ENCODE data around the gene SCYL1.

The SCYL1 gene

DNA sequence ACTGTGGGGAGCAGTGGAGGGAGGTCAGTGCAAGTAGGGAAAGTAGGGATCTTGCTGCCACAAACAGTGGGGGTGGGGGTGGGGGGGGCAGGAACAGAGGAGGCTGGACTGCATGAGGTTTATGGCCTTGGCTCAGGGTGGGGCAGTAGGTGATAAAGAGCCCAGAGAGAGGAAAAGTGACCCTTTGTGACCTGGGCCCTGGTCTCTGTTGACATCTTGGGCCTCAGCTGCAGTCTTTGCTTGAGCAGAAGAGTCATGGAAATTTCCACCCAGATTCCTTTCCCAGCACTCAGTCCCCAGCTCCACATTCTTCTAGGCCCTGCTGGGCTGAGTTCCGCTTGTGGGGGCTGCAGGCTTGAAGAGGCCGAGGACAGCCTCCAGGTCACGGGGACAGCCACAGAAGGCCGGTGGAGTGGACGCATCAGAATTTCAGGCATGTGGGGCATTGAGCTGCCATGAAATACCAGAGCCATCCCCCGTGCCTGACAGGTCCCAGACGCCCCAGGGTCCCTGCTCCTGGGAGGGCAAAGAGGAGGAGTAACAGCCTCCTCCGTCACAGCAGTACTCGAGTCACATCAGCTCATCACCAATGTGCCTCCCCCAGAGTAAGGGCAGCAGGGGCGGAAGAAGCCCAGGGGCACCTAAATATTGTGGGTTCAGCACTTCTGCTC is 35.7 kb upstream of the SCYL1 start:
- no peak for DNase-seq (ENCODE audit: low spot score in 2 of 2)
- no peak for ATAC-seq (replicated peaks; ENCODE audit: extremely low read depth, poor library complexity, severe bottlenecking)
- H3K27ac Mint-ChIP-seq (ENCODE audit: low read depth): no peak overlapping the region
- H3K9me3 Mint-ChIP-seq: no peaks in the 10 kb centered on the region
- peaks cover 2% of the 10 kb centered on the region for H3K36me3 Mint-ChIP-seq (ENCODE audit: insufficient read depth)
- H3K4me3 Mint-ChIP-seq: no peak overlapping the region
- no peaks in the 10 kb centered on the region for H3K27me3 Mint-ChIP-seq
- peaks cover 13% of the 10 kb centered on the region for H3K4me1 Mint-ChIP-seq

DNA sequence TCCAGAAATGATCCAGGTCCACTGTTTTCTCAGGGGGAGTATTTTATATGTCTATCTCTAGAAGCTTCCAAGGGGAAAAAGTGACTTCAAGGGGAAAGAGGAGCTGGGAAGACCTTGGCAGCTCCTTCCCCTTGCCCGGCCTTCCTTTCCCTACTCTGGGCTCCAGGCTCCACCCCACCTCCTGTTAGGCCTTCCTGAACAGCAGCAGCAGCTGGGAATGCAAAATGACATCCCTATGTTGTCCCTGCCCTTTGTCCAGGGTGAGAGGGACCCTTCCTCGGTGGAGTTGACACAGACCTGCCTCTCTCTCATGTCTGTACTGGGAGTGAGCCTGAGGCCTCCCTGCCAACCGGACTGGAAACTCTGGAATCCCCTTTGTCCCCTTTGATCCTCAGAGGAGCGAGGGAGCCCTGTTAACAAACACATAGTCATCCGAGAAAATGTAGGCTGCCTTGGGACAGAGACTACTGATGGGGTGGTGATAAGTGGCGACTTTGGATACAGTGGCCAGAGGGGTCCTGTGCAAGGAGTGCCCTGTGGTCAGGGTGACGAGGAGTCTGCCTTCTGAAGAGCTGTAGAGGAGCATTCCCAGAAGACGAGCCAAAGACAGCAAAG is 35.1 kb upstream of the SCYL1 start:
- H3K4me1 Mint-ChIP-seq: peaks cover 18% of the 10 kb centered on the region
- H3K9me3 Mint-ChIP-seq: no peaks in the 10 kb centered on the region
- H3K27ac Mint-ChIP-seq (ENCODE audit: low read depth): no peak overlapping the region
- H3K27me3 Mint-ChIP-seq: no peaks in the 10 kb centered on the region
- ATAC-seq (replicated peaks; ENCODE audit: extremely low read depth, poor library complexity, severe bottlenecking) (no peak), DNase-seq (ENCODE audit: low spot score in 2 of 2) (no peak)
- H3K4me3 Mint-ChIP-seq: no peak overlapping the region
- H3K36me3 Mint-ChIP-seq (ENCODE audit: insufficient read depth): peaks cover 2% of the 10 kb centered on the region

DNA sequence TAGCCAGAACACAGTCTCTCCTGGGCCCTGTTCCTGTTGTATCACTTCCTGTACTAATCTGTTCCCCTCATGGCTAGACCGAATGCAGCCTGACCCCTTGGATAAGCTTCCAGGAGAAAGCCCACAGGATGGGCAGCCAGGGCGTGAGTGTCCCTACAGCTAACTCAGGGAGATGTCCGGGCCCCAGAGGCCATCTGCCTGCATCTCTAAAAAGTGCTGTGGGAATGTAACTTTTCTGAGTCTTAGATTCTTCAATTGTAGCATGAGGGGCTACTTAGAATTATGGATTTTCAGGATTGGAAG is 33.8 kb upstream of the SCYL1 start:
- Mint-ChIP-seq H3K27ac (ENCODE audit: low read depth) (no peak overlapping the region), H3K9me3 (no peaks in the 10 kb centered on the region), H3K4me1 (peaks cover 19% of the 10 kb centered on the region), H3K36me3 (ENCODE audit: insufficient read depth) (peaks cover 5% of the 10 kb centered on the region), H3K27me3 (no peaks in the 10 kb centered on the region), H3K4me3 (no peak overlapping the region)
- DNase-seq (ENCODE audit: low spot score in 2 of 2) (no peak), ATAC-seq (replicated peaks; ENCODE audit: extremely low read depth, poor library complexity, severe bottlenecking) (no peak)

DNA sequence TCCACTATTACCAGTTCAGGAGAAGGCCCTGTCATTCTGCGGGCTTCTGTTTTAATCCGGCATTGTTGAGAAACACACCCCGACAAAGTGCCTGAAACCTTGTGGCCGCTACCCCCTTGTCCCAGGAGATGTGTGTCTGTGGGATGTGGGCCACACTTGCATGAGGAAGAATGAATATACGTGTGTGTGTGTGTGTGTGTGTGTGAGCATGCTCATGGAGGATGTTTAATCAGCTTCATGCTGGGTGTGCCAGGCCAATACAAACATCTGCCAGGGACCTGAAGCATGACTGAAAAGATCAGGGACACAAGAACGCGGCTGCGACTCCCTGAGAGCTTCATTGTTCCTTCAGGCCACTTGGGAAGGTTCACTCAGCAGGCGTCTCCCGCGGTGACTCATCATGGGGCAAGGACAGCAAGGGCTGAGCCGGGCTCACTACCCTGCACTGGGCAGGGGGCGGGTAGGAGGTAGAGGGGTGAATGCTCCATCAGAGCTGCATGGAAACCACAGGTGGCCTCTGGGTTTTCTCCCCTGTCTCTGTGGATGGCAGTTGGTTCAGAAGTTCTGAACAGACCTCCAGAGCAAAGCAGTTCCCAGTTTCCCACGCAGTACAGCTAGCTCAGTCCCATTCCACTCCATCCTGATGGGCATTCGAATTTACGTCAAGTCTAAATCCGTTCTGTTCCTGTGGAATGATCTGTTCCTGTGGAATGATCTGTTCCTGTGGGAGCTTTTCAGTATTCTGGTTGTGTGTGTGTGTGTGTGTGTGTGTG is 33.1 kb upstream of the SCYL1 start:
- Mint-ChIP-seq H3K27me3 (no peaks in the 10 kb centered on the region), H3K27ac (ENCODE audit: low read depth) (no peak overlapping the region), H3K4me1 (peaks cover 26% of the 10 kb centered on the region), H3K36me3 (ENCODE audit: insufficient read depth) (peaks cover 5% of the 10 kb centered on the region), H3K4me3 (no peak overlapping the region), H3K9me3 (no peaks in the 10 kb centered on the region)
- DNase-seq (ENCODE audit: low spot score in 2 of 2): no peak
- no peak for ATAC-seq (replicated peaks; ENCODE audit: extremely low read depth, poor library complexity, severe bottlenecking)

DNA sequence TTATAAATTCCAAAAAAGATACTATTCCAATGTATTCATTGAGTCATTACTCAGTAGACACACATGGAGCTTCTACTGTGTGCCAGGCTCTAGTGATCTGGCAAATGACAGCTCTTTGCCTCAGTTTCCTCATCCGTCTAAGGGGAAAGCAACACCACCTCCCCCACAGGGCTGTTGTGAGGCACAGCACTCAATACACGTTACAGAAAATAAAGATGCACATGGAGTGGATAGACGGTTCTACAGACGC is 32.6 kb upstream of the SCYL1 start:
- no peak for DNase-seq (ENCODE audit: low spot score in 2 of 2)
- no peaks in the 10 kb centered on the region for H3K9me3 Mint-ChIP-seq
- H3K4me1 Mint-ChIP-seq: peaks cover 31% of the 10 kb centered on the region
- H3K27ac Mint-ChIP-seq (ENCODE audit: low read depth): no peak overlapping the region
- H3K4me3 Mint-ChIP-seq: no peak overlapping the region
- peaks cover 5% of the 10 kb centered on the region for H3K36me3 Mint-ChIP-seq (ENCODE audit: insufficient read depth)
- no peaks in the 10 kb centered on the region for H3K27me3 Mint-ChIP-seq
- ATAC-seq (replicated peaks; ENCODE audit: extremely low read depth, poor library complexity, severe bottlenecking): no peak

DNA sequence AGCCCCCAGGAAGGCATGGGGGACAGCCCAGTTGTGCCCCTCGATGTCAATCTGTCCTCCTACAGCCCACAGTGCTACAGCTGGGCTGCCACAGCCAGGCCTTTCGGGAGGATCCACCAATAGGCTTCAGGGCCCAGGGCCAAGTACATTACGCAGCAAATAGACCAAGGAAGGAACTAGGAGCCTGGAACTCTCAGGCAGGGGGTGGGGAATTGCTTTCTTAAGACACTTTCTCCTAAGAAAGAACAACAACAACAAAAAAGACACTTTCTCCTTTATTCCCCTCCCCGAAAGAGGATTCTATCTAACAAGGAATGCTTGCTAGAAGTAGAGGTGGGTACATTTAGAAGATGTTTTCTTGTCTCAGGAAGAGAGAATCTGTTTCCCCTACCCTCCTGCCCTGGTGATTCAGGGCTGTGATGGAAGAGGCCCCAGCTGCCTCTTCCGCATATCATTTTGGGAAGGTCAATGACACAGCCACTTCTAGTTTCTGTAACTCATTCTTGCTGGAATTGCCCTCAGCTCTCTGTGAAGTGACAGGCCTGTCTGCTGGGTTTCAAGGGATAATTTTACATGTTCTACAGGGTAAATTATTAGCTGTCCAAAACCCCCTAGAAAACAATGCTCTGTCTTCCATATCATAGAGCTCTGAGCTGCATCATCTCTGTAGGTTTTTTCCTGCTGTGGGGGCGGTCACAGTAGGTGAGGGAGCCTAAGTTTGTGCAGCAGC is 32.1 kb upstream of the SCYL1 start:
- no peak overlapping the region for H3K4me3 Mint-ChIP-seq
- peaks cover 5% of the 10 kb centered on the region for H3K36me3 Mint-ChIP-seq (ENCODE audit: insufficient read depth)
- no peaks in the 10 kb centered on the region for H3K27me3 Mint-ChIP-seq
- H3K9me3 Mint-ChIP-seq: no peaks in the 10 kb centered on the region
- no peak for ATAC-seq (replicated peaks; ENCODE audit: extremely low read depth, poor library complexity, severe bottlenecking)
- H3K4me1 Mint-ChIP-seq: peaks cover 32% of the 10 kb centered on the region
- peak overlapping the region; percentile 49 for H3K27ac Mint-ChIP-seq (ENCODE audit: low read depth)
- no peak for DNase-seq (ENCODE audit: low spot score in 2 of 2)

DNA sequence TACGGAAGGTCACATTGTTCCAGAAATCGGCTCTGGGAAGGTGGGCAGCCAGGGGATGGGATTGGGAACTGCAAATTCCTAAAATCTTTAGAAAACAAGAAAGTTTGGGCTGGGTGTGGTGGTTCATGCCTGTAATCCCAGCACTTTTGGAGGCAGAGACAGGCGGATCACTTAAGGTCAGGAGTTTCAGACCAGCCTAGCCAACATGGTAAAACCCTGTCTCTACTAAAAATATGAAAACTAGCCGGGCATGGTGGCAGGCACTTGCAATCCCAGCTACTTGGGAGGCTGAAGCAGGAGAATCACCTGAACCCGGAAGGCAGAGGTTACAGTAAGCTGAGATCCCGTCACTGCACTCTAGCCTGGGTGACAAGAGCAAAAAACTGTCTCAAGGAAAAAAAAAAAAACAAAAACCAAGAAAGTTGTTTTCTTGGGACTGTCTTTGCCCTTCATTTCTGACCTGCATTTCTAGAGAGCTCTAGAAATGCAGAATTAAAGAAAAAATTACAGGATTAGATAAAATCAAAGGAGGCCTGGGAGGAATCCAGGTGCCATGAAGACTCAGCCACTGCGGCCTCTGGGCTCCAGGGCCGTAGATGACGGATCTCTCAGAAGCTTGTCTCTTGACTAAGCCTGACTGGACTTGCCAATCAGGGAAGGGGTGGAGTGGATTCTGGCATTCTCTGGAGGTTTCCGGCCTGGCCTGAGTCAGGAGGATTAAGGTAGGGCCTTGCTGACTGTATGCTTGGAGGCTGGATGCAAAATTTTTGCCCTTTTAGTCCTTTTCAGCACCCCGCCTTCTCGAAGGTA is 31.3 kb upstream of the SCYL1 start:
- peak overlapping the region; percentile 49 for H3K27ac Mint-ChIP-seq (ENCODE audit: low read depth)
- DNase-seq (ENCODE audit: low spot score in 2 of 2) (no peak), ATAC-seq (replicated peaks; ENCODE audit: extremely low read depth, poor library complexity, severe bottlenecking) (no peak)
- peaks cover 5% of the 10 kb centered on the region for H3K36me3 Mint-ChIP-seq (ENCODE audit: insufficient read depth)
- no peaks in the 10 kb centered on the region for H3K9me3 Mint-ChIP-seq
- peaks cover 32% of the 10 kb centered on the region for H3K4me1 Mint-ChIP-seq
- no peak overlapping the region for H3K4me3 Mint-ChIP-seq
- H3K27me3 Mint-ChIP-seq: no peaks in the 10 kb centered on the region

DNA sequence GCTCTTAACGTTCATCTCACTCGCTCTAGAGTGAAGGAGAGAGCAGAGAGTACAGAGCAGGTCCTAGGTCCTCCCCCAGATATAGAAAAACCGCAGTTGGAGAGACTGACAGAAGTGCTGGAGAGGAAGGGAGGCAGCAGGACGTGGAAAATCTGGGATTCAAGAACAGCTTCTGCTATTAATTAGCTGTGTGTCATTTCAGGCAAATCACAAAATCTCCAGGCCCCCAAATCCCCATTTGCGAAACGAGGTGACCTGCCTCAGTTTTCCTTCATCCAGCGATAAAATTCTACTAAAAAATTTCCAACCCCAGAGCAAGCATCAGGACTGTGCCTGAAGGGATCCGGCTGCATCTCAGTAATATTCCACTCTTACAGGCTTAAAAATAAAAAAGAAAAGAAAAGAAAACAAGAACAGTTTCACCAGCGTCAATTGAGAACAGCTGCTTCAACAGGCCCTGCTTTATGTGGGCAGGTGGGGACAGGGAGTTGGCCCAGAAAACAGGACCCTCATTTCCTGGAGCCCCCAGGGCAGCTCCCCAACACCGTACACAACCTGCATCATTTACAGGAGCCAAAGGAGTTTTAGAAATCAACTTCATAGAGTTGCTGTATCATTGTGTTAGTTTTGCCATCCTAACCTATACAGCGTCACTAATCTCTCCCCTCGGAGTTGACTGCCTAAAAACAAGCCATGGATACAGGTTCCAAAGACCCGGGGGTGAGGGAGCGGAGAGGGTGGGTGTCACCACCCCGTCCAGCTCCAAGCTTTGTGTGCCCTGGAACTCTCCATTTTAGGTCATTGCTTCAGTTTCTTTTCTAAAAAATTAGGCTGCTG is 28.4 kb upstream of the SCYL1 start:
- ATAC-seq (replicated peaks; ENCODE audit: extremely low read depth, poor library complexity, severe bottlenecking) (no peak), DNase-seq (ENCODE audit: low spot score in 2 of 2) (no peak)
- Mint-ChIP-seq H3K27ac (ENCODE audit: low read depth) (no peak overlapping the region), H3K27me3 (no peaks in the 10 kb centered on the region), H3K36me3 (ENCODE audit: insufficient read depth) (peaks cover 2% of the 10 kb centered on the region), H3K9me3 (no peaks in the 10 kb centered on the region), H3K4me3 (no peak overlapping the region), H3K4me1 (peaks cover 39% of the 10 kb centered on the region)

DNA sequence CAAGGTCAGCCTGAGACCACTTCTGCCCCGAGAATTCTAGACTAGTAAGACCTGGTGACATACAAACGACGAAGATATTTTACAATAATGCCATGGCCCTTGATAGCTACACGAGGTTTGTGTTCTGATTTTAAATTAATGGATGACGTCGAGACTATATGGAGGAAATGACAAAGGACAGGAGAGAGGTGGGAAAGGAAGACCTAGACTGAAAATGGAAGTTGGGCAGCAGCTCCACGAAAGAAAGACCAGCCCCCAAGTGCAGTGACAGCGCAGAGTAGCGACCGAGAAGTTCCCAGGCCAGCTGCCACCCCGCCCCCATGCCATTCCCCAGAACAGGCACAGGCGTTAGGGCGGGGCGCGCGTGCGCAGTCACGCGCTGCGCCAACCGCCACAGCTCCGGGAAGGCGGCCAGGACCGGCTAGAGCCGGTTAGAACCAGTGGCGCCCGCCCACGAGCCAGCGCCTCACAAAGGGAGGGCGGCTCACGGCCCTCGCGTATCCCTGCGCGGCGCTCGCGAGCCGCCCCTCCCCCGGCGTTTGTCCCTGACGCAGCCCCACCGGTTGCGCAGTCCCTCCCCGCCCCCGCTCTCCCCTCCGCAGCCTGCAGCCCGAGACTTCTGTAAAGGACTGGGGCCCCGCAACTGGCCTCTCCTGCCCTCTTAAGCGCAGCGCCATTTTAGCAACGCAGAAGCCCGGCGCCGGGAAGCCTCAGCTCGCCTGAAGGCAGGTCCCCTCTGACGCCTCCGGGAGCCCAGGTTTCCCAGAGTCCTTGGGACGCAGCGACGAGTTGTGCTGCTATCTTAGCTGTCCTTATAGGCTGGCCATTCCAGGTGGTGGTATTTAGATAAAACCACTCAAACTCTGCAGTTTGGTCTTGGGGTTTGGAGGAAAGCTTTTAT is 27.5 kb upstream of the SCYL1 start:
- Mint-ChIP-seq H3K4me3 (no peak overlapping the region), H3K9me3 (no peaks in the 10 kb centered on the region), H3K27me3 (no peaks in the 10 kb centered on the region), H3K4me1 (peaks cover 45% of the 10 kb centered on the region), H3K27ac (ENCODE audit: low read depth) (no peak overlapping the region), H3K36me3 (ENCODE audit: insufficient read depth) (peaks cover 2% of the 10 kb centered on the region)
- ATAC-seq (replicated peaks; ENCODE audit: extremely low read depth, poor library complexity, severe bottlenecking) (peak; percentile 78), DNase-seq (ENCODE audit: low spot score in 2 of 2) (peak; percentile 86 to 94)

DNA sequence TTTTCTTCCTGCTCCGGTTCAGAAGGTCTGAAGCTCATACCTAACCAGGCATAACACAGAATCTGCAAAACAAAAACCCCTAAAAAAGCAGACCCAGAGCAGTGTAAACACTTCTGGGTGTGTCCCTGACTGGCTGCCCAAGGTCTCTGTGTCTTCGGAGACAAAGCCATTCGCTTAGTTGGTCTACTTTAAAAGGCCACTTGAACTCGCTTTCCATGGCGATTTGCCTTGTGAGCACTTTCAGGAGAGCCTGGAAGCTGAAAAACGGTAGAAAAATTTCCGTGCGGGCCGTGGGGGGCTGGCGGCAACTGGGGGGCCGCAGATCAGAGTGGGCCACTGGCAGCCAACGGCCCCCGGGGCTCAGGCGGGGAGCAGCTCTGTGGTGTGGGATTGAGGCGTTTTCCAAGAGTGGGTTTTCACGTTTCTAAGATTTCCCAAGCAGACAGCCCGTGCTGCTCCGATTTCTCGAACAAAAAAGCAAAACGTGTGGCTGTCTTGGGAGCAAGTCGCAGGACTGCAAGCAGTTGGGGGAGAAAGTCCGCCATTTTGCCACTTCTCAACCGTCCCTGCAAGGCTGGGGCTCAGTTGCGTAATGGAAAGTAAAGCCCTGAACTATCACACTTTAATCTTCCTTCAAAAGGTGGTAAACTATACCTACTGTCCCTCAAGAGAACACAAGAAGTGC is 26.7 kb upstream of the SCYL1 start:
- no peak overlapping the region for H3K27ac Mint-ChIP-seq (ENCODE audit: low read depth)
- peak; percentile 19 for ATAC-seq (replicated peaks; ENCODE audit: extremely low read depth, poor library complexity, severe bottlenecking)
- peaks cover 2% of the 10 kb centered on the region for H3K36me3 Mint-ChIP-seq (ENCODE audit: insufficient read depth)
- H3K9me3 Mint-ChIP-seq: no peaks in the 10 kb centered on the region
- peak; percentile 37 to 49 for DNase-seq (ENCODE audit: low spot score in 2 of 2)
- peaks cover 45% of the 10 kb centered on the region for H3K4me1 Mint-ChIP-seq
- H3K4me3 Mint-ChIP-seq: no peak overlapping the region
- no peaks in the 10 kb centered on the region for H3K27me3 Mint-ChIP-seq

DNA sequence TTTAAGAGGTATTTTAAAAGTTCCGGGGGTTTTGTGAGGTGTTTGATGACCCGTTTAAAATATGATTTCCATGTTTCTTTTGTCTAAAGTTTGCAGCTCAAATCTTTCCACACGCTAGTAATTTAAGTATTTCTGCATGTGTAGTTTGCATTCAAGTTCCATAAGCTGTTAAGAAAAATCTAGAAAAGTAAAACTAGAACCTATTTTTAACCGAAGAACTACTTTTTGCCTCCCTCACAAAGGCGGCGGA is 26.2 kb upstream of the SCYL1 start:
- ATAC-seq (replicated peaks; ENCODE audit: extremely low read depth, poor library complexity, severe bottlenecking) (no peak), DNase-seq (ENCODE audit: low spot score in 2 of 2) (no peak)
- Mint-ChIP-seq H3K9me3 (no peaks in the 10 kb centered on the region), H3K36me3 (ENCODE audit: insufficient read depth) (peaks cover 2% of the 10 kb centered on the region), H3K27ac (ENCODE audit: low read depth) (no peak overlapping the region), H3K4me1 (peaks cover 47% of the 10 kb centered on the region), H3K27me3 (no peaks in the 10 kb centered on the region), H3K4me3 (no peak overlapping the region)

Measured in central memory CD8-positive, alpha-beta T cell (primary cell).